Stimulated activated CD4-positive, alpha-beta T cell treated with anti-CD3 and anti-CD28 coated beads, Interleukin-15, amount 100 ng/mL, for 1 hour (primary cell): Measurements from ENCODE around the gene PTPN13.

Experiments
- DNase-seq, 2 donors: peaks; one replicate each; pipeline ENCODE4 v3.0.0-alpha.2; 2020; ENCODE audit warnings: low read depth in 1 of 2, low spot score in 1 of 2

The PTPN13 gene

DNA sequence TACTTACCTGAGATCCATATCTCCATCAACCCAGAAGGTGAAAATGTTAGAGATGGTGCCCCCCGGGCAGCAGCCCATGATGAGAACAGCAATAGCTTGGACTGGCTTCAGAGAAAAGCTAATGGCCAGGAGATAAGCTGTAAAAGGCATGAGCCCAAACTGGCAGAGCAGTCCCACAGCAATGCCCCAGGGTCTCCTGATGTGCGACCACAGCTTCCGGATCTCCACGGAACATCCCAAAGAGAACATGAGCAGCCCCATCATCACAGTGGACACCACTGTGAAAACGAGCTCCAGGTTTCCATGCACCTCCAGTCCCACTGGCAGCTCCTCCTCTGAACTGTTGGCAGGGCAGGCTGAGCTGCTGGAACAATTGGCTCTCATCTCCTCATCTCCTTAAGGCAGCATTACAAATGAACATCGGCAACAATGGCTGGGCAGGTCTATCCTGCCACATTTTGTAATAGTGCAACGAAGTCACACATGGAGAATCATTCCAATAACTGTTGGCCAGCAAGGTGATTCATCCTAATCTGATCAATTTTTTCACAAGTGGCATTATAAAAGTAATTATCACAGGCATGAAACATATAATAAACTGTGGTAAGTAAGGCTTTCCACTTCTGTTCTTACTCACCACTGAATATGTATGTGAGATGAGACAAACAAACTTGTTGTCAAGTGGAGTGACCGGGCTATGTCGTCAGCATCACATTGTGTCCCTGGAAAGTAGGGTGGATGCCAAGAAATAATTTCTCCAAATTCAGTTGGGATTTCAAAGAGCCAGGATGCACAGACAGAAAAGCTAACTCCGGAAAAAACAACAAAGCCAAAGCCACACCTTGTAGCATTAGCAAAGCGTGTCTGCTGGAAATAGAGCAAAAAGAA is 254.9 kb downstream of the PTPN13 start, which contains the start of gene SLC10A6:
Gene SLC10A6 (minus strand): TSS at position 653 of the 888 bp plus-strand sequence. CDS start 269 bp downstream, at position 384.
- DNase-seq, result no peak

GRCh38 chr4:86853209-86853608 is 259.1 kb downstream of the PTPN13 start:
- DNase-seq, result no peak

GRCh38 chr4:86855572-86855971 is 261.5 kb downstream of the PTPN13 start:
- DNase-seq, result no peak

DNA sequence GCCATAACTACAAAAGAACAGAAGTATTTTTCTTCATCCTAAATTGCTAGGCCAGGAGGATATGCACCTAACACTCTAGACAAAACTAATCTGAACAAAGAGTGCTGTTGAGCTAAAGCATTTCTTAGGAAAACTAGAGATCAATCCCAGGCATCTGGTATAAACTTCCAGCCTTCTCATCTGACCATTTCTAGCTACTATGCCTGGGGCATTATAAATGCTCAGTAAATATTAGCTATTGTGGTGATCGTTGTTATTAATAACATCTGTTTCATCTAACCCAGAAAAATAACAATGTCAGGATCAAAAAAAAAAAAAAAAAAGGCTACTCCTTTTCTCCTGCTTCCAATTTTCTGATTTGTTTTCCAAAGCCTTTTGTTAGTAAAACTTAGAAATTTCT is 262.8 kb downstream of the PTPN13 start:
- no peak for DNase-seq

- no peak for DNase-seq
Measured at GRCh38 chr4:86857341-86858052, 263.4 kb downstream of the PTPN13 start.
